ENCODE results near the gene ARHGAP15. TPM values are rescaled to one million over a fixed set of nuclear protein-coding genes. Genes with fewer than 3 reads are reported as not detected.

ARHGAP15 gene
- total RNA-seq, 1 experiment from 2014 or later, result not detected

- H3K79me2 ChIP-seq (ENCODE audit: low read depth), result no peaks in the 10 kb centered on the region
- H4K20me1 ChIP-seq (ENCODE audit: insufficient read depth), result no peaks in the 10 kb centered on the region
- H3K4me2 ChIP-seq, result peak overlapping the region; percentile 40; the same call in 1 of the 2 replicates
- H3K36me3 ChIP-seq (ENCODE audit: low read depth), result no peaks in the 10 kb centered on the region
- no peaks in the 10 kb centered on the region for H3K4me1 ChIP-seq (replicated peaks; ENCODE audit: insufficient read depth)
- H3K4me3 ChIP-seq, result no peak overlapping the region
- H3K9me3 ChIP-seq (ENCODE audit: insufficient read depth, low read depth), result no peaks in the 10 kb centered on the region
- POLR2A ChIA-PET (ENCODE audit: unreplicated experiment), result no interaction called here
- no TSS peak for BruUV-seq (replicated peaks)
- H3K9me2 ChIP-seq (ENCODE audit: insufficient read depth), result no peaks in the 10 kb centered on the region
- no peaks in the 10 kb centered on the region for H3F3A ChIP-seq (ENCODE audit: insufficient read depth, low read depth)
- H2AFZ ChIP-seq, result no peak overlapping the region
- intact Hi-C loops (cut with micrococcal nuclease; ENCODE audit: unreplicated experiment), result no loop called here
- TF ChIP-seq EZH2 (IDR thresholded peaks at IDR 0.05; ENCODE audit: low read depth) (no peak), CTCF (conservative IDR thresholded peaks at IDR 0.05) (peak; percentile 44; the same call in 1 of the 2 replicates)
- H3K27me3 ChIP-seq (ENCODE audit: insufficient read depth, low read depth), result no peaks in the 10 kb centered on the region
- DNase-seq, result no peak
- CTCF ChIA-PET, result no interaction called here
- H3K27ac ChIP-seq, result no peak overlapping the region
These were observed 42.6 kb downstream of the ARHGAP15 start for GRCh38 chr2:143171817-143172216.

GRCh38 chr2:143175438-143175837, 46.2 kb downstream of the ARHGAP15 start:
- no peaks in the 10 kb centered on the region for H3K9me3 ChIP-seq (ENCODE audit: insufficient read depth, low read depth)
- H3K4me1 ChIP-seq (replicated peaks; ENCODE audit: insufficient read depth), result no peaks in the 10 kb centered on the region
- H3K4me2 ChIP-seq, result no peak overlapping the region
- no peaks in the 10 kb centered on the region for H3K79me2 ChIP-seq (ENCODE audit: low read depth)
- no peaks in the 10 kb centered on the region for H3K27me3 ChIP-seq (ENCODE audit: insufficient read depth, low read depth)
- H2AFZ ChIP-seq, result no peak overlapping the region
- TF ChIP-seq EZH2 (IDR thresholded peaks at IDR 0.05; ENCODE audit: low read depth) (no peak), CTCF (conservative IDR thresholded peaks at IDR 0.05) (no peak)
- ChIA-PET CTCF (interaction anchor here (0.5 kb wide), 1 partner anchor 581 kb away, joined by 4 read pairs; no protein-coding TSS in a partner anchor), POLR2A (ENCODE audit: unreplicated experiment) (no interaction called here)
- no peak for DNase-seq
- no peaks in the 10 kb centered on the region for H3K36me3 ChIP-seq (ENCODE audit: low read depth)
- no peaks in the 10 kb centered on the region for H4K20me1 ChIP-seq (ENCODE audit: insufficient read depth)
- no peaks in the 10 kb centered on the region for H3F3A ChIP-seq (ENCODE audit: insufficient read depth, low read depth)
- no TSS peak for BruUV-seq (replicated peaks)
- no peak overlapping the region for H3K27ac ChIP-seq
- intact Hi-C loops (cut with micrococcal nuclease; ENCODE audit: unreplicated experiment), result no loop called here
- H3K4me3 ChIP-seq, result no peak overlapping the region
- H3K9me2 ChIP-seq (ENCODE audit: insufficient read depth), result no peaks in the 10 kb centered on the region

GRCh38 chr2:143176606-143177005, 47.4 kb downstream of the ARHGAP15 start:
- TF ChIP-seq EZH2 (IDR thresholded peaks at IDR 0.05; ENCODE audit: low read depth) (no peak), CTCF (conservative IDR thresholded peaks at IDR 0.05) (no peak)
- Histone ChIP-seq H3K4me2 (peak overlapping the region; percentile 30; the same call in 1 of the 2 replicates), H3F3A (ENCODE audit: insufficient read depth, low read depth) (no peaks in the 10 kb centered on the region), H3K79me2 (ENCODE audit: low read depth) (no peaks in the 10 kb centered on the region), H4K20me1 (ENCODE audit: insufficient read depth) (no peaks in the 10 kb centered on the region), H3K9me3 (ENCODE audit: insufficient read depth, low read depth) (no peaks in the 10 kb centered on the region; the same call in 1 of the 2 replicates), H3K4me1 (replicated peaks; ENCODE audit: insufficient read depth) (no peaks in the 10 kb centered on the region), H3K36me3 (ENCODE audit: low read depth) (no peaks in the 10 kb centered on the region), H3K9me2 (ENCODE audit: insufficient read depth) (no peaks in the 10 kb centered on the region), H3K27me3 (ENCODE audit: insufficient read depth, low read depth) (no peaks in the 10 kb centered on the region), H2AFZ (peak overlapping the region; percentile 68; the same call in 1 of the 2 replicates), H3K4me3 (no peak overlapping the region), H3K27ac (no peak overlapping the region)
- ChIA-PET CTCF (no interaction called here), POLR2A (ENCODE audit: unreplicated experiment) (no interaction called here)
- no TSS peak for BruUV-seq (replicated peaks)
- intact Hi-C loops (cut with micrococcal nuclease; ENCODE audit: unreplicated experiment), result no loop called here
- no peak for DNase-seq
